Sciatic nerve (tissue), 2 donors: ENCODE results near the gene SPHK1. TPM values are rescaled to one million over a fixed set of nuclear protein-coding genes. Genes with fewer than 3 reads are reported as not detected.
"Not testable (repeated sequence)": the region's sequence is repeated elsewhere in the genome, so short reads cannot be mapped to it uniquely, and the experiment has no call there.

ENCODE experiments used
- ATAC-seq: fragments of 200-7000 bp; cut with Tn5 transposase; one replicate; pipeline ENCODE4 v1.9.1; 2020; ENCODE audit warnings: mild to moderate bottlenecking, moderate library complexity
- DNase-seq: peaks from one replicate; pipeline ENCODE4 v3.0.0-alpha.2; 2020; ENCODE audit warnings: low spot score
- intact Hi-C: fragments of 100-400 bp; cut with DNase I; formaldehyde crosslinking; loops from one replicate; pipeline ENCODE4 v1.14.2; 2022
- total RNA-seq: library from RNA; stranded (reverse); fragmentation: NEBNext Ultra II Directional; extraction: Animal tissue kit (Norgen Biotek cat#: 25700); gene quantifications from one replicate; pipeline ENCODE4 v1.2.1, GENCODE V29; 2021
- donor health status: DM: no; HTN: no; CAD: no.
- donor health status: DM: no; HTN: no; CAD: no.

SPHK1 gene, protein sequence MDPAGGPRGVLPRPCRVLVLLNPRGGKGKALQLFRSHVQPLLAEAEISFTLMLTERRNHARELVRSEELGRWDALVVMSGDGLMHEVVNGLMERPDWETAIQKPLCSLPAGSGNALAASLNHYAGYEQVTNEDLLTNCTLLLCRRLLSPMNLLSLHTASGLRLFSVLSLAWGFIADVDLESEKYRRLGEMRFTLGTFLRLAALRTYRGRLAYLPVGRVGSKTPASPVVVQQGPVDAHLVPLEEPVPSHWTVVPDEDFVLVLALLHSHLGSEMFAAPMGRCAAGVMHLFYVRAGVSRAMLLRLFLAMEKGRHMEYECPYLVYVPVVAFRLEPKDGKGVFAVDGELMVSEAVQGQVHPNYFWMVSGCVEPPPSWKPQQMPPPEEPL
- 19.4 TPM for total RNA-seq

DNA sequence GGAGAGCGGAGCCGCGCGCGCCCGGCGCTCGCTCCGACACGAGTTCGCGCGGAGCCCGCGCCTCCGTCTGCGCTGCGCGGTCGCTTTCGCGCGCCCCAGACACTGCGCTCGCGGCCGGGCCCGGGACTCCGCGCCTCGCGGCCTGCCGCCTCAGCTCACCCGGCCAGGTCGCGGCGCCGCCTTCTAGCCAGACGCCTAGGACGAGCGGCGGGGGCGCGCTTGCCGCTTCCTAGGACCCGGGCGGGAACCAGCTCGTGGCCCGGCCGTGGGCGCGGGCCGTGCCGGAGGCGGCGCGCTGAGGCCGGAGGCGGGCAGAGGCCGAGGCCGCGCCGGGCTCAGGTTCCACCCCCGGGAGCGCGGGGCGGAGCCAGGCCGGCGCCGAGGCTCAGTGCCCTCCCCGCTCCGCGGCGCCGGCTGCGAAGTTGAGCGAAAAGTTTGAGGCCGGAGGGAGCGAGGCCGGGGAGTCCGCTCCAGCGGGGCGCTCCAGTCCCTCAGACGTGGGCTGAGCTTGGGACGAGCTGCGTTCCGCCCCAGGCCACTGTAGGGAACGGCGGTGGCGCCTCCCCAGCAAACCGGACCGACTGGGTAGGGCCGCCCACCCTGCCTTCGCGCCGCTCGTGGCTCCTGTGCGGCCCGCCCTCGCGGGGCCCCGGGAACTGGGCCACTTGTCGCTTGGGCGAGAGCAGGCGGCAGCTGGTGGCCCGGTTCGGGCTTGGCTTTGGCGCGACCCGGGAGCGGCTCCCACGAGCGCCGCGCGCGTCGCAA, at the start of gene SPHK1:
SPHK1 (plus strand) TSS at position 388 of the 765 bp plus-strand sequence. CDS start 1,036 bp downstream, outside the sequence.
- ATAC-seq (peak; percentile 74), DNase-seq (peak; percentile 87)
- intact Hi-C loops: no loop called here

DNA sequence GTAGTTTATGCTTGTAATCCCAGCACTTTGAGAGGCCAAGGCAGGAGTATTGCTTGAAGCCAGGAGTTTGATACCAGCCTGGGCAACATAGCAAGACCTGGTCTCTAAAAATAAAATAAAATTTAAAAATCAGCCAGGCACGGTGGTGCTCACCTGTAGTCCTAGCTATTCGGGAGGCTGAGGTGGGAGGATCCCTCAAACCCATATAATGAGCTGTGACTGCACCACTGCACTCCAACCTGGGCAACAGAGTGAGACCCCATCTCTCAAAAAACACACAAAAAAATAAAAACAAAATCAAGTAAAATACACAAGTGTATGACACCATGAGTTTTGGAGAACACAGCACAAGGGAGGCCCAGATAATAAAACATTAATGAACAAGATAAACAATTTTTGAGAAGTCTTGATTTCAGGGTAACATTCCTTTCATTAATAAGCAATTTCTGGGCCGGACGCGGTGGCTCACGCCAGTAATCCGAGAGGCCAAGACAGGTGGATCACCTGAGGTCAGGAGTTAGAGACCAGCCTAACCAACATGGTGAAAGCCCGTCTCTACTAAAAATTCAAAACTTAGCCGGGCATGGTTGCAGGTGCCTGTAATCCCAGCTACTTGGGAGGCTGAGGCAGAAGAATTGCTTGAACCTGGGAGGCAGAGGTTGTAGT, 48.6 kb upstream of the SPHK1 start:
- DNase-seq (no peak), ATAC-seq (no peak)
- intact Hi-C loops: no loop called here

DNA sequence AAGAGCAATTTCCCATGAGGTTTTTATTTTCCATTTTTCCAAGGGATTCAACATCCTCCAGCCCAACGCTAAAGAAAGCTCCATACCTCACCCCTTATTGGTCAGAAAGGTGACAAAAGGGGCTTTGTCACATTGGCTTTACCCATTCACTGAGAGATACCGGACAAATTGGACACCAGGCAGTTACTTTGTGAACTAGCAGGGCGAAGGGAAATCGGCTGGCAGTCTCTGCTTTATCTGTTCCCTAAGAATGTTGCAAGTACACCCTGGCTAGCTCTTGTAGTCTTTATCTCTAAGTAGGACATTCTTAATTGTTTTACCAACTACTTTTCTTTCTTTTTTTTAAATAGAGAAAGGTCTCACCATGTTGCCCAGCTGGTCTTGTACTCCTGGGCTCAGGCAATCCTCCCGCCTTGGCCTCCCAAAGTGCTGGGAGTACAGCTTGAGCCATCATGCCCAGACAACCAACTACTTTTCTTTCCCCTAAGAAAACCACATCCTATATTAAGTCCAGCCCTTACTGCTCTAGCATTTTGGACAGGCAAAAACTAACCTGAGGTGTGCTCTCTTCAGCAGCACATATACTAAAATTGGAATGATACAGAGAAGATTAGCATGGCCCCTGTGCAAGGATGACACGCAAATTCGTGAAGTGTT, 47.5 kb upstream of the SPHK1 start:
- no peak for DNase-seq
- no peak for ATAC-seq
- intact Hi-C loops: no loop called here

DNA sequence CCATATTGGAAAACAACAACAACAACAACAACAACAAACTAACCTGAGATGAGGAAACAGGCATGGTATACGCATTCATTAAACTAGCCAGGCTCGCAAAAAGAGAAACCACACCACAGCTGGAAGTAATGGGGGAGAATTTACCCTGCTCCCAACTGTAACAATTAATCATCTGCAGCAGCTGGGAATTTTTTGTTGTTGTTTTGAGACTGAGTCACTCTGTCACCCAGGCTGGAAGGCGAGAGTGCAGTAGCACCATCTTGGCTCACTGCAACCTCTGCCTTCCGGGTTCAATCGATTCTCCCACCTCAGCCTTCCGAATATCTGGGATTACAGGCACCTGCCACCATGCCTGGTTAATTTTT, 47.0 kb upstream of the SPHK1 start:
- intact Hi-C loops: no loop called here
- no peak for DNase-seq
- no peak for ATAC-seq

DNA sequence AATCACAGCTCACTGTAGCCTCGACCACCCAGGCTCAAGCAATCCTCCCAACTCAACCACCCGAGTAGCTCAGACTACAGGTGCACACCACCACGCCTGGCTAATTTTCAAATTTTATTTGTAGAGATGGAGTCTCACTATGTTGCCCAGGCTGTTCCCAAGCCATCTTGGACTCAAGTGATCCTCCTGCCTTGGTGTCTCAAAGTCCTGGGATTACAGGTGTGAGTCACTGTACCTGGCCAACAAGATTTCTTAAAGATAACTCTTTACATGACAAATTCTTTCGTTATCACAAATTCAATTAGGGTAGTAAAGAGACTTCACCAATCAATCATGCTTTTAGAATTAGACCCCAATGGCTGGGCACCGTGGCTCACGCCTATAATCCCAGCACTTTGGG, 43.1 kb upstream of the SPHK1 start:
- ATAC-seq (no peak), DNase-seq (no peak)
- intact Hi-C loops: no loop called here

DNA sequence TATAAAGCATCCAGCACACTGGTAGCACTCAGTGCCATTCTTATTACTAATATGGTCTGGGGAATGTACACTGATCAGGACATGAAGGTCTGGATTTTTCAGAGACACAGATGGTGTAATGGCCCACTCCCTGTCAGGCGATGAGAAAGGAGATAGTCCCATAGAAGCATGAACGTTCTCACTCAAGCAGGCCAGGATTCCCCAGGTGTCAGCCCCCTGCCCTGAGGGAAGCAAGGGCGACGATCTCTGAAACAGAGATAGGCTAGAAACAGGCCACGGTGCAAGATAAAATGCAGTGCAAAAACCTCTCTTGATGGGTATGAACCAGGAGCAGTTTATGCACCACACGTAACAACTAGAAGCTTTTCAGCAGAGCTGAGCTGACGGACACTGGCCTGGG, 41.3 kb upstream of the SPHK1 start:
- DNase-seq (no peak), ATAC-seq (no peak)
- intact Hi-C loops: no loop called here

DNA sequence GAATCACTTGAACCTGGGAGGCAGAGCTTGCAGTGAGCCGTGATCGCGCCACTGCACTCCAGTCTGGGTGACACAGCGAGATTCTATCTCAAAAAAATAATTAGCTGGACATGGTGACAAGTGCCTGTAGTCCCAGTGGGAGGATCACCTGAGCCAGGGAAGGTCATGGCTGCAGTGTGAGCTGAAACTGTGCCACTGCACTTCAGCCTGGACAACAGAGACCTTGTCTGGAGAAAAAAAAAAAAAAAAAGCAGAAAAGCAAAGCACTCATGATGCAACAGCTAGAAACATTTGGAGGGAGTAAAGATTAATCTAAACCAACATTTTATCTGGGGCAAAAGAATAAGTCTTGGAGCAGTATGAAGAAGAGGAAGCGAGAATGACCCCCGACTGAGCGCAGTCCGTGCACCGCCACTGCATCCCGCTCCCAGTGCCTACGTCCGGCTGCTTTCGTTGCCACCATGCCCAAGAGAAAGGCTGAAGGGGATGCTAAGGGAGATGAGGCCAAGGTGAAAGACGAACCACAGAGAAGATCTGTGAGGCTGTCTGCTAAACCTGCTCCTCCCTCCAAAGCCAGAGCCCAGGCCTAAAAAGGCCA, 38.9 kb upstream of the SPHK1 start:
- intact Hi-C loops: no loop called here
- DNase-seq: no peak
- no peak for ATAC-seq

DNA sequence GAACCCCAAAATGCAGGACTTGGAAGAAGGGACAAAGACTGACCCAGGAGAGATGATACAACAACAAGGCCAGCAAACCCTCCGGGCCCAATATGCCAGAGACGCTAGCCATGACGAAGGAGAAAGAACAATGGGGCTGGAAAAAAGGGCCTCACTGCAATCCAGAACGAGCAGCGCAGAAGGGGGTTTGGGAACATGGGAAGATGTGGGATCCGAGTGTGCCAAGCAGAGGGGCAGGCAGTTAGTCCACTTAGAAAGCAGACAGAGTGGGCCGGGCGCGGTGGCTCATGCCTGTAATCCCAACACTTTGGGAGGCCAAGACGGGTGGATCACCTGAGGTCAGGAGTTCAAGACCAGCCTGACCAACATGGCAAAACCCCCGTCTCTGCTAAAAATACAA, 37.5 kb upstream of the SPHK1 start:
- DNase-seq, ATAC-seq, intact Hi-C loops: not testable (repeated sequence)

DNA sequence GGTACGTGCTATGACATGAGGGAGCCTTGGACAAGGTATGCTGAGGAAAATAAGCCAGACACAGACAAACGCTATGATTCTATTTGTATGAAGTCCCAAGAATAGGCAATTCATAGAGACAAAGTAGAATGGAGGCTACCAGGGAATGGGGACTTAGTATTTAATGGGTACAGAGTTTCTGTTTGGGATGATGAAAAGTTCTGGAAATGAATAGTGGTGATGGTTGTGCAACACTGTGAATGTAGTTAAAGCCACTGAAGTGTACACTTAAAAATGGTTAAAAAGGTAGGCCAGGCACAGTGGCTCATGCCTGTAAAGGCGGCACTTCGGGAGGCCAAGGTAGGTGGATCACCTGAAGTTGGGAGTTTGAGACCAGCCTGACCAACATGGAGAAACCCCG, 33.9 kb upstream of the SPHK1 start:
- ATAC-seq: no peak
- intact Hi-C loops: no loop called here
- DNase-seq: no peak

DNA sequence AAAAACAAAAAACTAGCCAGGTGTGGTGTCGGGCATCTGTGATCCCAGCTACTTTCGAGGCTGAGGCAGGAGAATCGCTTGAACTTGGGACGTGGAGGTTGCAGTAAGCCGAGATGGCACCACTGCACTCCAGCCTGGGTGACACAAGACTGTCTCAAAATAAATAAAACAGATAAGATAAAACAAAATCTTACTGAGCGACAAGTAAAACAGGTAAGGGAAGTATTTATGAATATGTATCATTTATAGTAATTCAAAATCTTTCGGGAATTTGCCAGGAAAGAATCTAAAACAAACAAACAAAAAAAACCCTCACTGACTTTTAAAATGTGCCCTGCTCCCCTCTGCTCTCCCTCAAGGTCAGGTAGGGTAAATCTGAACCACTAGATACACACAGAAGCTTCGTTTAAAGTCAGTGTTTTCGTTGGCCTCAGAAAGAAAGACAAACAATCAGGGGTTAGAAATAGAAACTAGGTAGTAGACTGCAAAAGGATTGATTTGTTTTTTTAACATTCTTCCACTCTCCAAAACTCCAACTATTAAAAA, 32.8 kb upstream of the SPHK1 start:
- ATAC-seq (no peak), DNase-seq (no peak)
- intact Hi-C loops: no loop called here

DNA sequence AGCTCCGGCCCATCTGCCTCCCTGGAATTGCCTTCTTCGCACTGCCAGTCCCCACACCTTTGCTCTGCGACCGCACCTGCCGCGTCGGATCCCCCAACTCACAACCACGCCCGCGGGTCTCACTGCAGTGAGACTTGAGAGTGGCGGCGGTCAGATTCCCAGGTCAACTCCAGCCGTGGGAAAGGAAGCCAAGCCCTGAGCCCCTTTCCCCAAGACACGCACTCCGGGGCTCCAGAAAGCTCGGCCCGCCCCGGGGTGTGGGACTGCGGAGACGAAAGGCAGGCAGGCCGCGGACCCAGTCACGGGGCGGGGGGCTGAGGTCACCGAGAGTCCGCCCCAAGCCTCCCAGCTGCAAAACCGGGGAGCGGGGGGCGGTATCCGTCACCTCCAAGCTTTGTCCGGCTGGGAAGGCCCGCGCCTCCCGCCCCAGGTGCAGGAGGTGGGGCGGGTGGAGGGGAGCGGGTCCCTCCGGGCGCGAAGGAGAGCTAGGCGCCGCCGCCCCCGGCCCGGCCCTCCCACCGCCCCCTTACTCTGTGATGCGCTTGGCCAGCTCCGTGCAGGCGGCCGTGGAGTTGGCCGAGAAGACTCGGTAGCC, 31.3 kb upstream of the SPHK1 start:
- peak; percentile 62 for DNase-seq
- intact Hi-C loops: no loop called here
- peak; percentile 7 for ATAC-seq

DNA sequence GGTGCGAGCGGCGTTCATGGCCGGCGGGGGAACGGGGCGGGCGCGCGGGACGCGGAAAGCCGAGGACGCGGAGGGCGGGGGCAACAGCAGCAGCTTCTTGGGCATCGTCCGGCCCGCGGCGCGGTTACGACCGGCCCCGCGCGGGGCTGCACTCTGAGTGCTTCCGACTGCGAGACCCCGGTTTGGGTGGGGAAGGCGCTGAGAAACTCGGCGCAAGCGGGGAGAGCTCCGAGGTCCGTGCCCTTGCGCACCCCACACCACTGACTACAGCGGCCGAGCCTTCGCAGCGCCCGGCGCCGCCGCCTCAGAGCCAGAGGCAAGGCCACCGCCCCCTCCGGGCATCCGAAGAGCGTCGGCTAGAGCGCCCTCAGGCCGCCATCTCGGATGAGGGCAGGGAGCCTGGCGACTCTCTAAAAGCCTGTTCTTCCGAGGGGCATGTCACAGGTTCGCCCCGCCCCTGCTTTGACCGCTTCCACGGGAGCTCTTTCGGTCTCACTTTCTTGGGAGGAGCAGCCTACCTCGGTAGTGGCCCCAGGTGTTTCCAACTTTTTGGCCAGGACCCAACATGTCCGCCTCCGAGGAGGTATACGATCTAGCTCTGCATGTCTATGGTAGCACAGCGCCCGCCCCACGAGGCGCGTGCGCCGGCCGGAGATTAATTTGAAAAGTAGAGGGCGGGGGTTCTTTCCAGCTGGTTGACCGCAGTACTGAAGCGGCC, 30.7 kb upstream of the SPHK1 start, which contains the start of gene PRPSAP1:
PRPSAP1 (minus strand) TSS at position 318 of the 718 bp plus-strand sequence; CDS start at position 105, 213 bp downstream.
- ATAC-seq: peak; percentile 98
- DNase-seq: peak; percentile 90
- intact Hi-C loops: no loop called here

DNA sequence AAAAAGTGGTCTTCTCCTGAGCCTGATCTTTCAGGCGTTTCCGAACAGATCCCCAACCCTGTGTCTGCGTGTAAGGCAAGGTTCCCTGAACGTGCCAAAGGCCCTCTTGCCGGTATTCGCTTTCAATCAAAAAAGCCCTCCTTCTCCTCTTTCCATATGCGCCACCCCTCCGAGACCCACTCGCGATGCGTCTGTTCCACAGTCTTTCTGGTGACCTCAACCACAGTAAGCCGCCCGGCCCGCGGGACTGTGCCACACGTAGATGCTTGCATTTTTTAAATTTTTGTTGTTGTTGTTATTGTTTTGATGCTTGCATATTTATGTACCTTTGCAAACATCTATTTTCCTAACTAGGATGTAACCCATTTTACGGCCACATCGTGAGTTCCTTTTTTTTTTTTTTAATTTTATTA, 30.1 kb upstream of the SPHK1 start:
- ATAC-seq (no peak), DNase-seq (no peak)
- intact Hi-C loops: no loop called here

DNA sequence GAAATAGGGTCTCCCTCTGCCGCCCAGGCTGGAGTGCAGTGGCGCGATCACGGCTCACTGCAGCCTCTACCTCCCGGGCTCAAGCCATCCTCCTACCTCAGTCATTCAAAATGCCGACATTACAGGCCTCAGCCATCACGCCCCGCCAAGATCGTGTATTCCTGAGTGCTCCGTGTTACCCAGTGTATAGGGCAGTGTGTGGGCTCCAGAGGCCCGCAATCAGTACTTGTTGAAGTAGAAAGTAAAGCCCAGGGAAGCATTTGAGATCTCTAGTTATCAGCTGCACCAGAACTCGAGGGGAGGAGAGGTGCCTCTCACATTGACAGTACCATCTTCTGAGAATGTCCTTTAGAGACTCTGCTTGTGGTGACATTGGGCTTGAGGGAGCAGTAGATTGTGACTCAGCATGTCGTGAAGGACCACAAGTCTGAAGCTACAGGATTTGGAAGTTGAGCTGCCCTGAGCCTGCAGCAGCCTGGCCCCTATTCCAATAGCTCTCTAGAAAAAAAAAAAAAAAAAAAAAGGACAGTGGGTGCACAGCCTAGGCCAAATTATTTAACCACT, 29.6 kb upstream of the SPHK1 start:
- ATAC-seq: no peak
- no peak for DNase-seq
- intact Hi-C loops: no loop called here

DNA sequence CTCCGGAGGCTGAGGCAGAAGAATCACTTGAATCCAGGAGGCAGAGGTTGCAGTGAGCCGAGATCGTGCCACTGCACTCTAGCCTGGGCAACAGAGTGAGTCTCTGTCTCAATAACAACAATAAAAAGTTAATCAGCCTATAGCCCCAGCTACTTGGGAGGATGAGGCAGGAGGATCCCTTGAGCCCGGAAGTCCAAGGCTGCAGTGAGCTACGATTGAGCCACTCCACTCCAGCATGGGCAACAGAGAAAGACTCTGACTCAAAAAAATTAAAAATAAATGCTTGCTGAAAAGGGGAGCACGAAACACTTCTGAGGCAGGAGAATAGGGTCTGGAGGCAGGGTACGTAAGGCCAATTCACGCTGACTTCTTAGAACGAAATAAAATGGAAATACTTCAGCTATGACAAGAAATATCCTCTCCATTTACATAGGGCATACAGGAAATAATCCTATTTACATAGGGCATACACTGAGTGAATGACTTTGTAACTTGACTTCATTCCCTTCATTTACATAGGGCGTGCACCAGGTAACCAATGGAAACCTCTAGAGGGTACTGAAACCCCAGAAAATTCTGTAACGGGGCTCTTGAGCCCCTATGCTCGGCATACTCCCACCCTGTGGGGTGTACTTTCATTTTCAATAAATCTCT, 27.5 kb upstream of the SPHK1 start:
- intact Hi-C loops: no loop called here
- no peak for DNase-seq
- no peak for ATAC-seq

DNA sequence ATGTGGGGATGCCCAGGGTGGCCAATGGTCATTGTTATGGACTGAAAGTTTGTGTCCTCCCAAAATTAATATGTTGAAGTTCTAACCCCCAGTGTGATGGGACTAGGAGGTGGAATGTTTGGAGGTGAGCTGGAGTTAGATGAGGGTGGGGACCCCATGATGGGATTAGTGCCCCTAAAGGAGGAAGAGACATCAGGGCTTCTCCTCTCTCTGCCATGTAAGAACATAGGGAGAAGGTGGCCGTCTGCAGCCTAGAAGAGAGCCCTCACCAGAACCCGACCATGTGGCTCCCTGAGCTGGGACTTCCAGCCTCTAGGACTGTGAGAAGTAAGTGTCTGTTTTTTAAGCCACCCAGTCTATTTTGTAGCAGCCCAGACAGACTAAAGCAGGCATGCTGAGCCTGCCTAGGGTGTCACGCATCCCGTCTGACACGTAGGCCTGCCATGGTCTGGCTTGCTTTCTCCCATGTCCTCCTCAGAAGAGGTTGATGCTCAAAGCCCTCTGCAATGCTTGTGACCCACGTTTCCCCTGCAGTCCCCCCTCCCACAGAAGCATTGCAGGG, 26.7 kb upstream of the SPHK1 start:
- DNase-seq (no peak), ATAC-seq (no peak)
- intact Hi-C loops: no loop called here

DNA sequence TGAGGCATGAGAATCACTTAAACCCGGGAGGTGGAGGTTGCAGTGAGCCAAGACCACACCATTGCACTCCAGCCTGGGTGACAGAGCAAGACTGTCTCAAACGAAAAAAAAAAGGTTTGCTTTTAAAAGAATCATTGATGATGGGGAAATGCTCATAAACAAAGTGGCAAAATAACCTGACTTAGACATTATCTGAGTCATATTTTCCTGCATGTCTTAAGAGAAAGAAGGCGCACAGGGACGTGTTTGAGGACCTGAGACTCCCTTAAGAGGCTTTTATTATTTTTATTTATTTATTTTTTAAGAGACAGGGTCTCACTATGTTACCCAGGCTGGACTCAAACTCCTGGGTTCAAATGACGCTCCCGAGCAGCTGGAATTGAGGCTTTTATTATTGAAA, 25.0 kb upstream of the SPHK1 start:
- ATAC-seq (no peak), DNase-seq (no peak)
- intact Hi-C loops: no loop called here
